H1 (cell line): ENCODE data around the gene STARD3. TPM values are rescaled to one million over a fixed set of nuclear protein-coding genes. Genes with fewer than 3 reads are reported as not detected.
A peak's percentile ranks its signal among the peaks of the same experiment; 100 is the strongest.

Experiments used
- CTCF ChIA-PET: fragments of 300-600 bp; sonication (Branson Sonifier 250); formaldehyde crosslinking; loops from one replicate; lab custom pipeline; 2021; ENCODE audit not compliant: partially characterized antibody; lab: Charles Lee
- POLR2A ChIA-PET: fragments of 300-600 bp; sonication (Branson Sonifier 250); formaldehyde crosslinking; loops from one replicate; lab custom pipeline; 2021; ENCODE audit warnings: inconsistent platforms; ENCODE audit not compliant: partially characterized antibody; lab: Charles Lee
- DNase-seq, 2 experiments: peaks; one replicate each; pipeline versions ENCODE4 v3.0.0 to v3.0.0-alpha.2; 2010 to 2022; ENCODE audit warnings: low spot score in 2 of 2, low read depth in 1 of 2, mixed read lengths in 1 of 2
- FAIRE-seq: peaks from 2 replicates; lab custom pipeline; 2011; peaks lifted over from hg19 to GRCh38; lab: Jason Lieb, UNC
- H2AFZ ChIP-seq: 2 replicates; pipeline ENCODE4 v1.8.1; 2012; ENCODE audit warnings: low read length, inconsistent platforms
- H2AK5ac ChIP-seq: 2 replicates; pipeline ENCODE4 v1.6.1; 2013; ENCODE audit warnings: low read depth, low read length
- H2BK120ac ChIP-seq: replicated peaks from 2 replicates; pipeline ENCODE3; 2013; ENCODE audit warnings: low read depth, low read length, inconsistent platforms
- H2BK12ac ChIP-seq: 2 replicates; pipeline ENCODE4 v1.6.1; 2013; ENCODE audit warnings: low read depth, low read length
- H2BK15ac ChIP-seq: 2 replicates; pipeline ENCODE4 v1.6.1; 2013; ENCODE audit warnings: low read length
- H2BK20ac ChIP-seq: 2 replicates; pipeline ENCODE4 v1.6.1; 2013; ENCODE audit warnings: low read length
- H2BK5ac ChIP-seq: 2 replicates; pipeline ENCODE4 v1.6.1; 2013; ENCODE audit warnings: low read depth, low read length
- H3K14ac ChIP-seq: 2 replicates; pipeline ENCODE4 v1.6.1; 2013; ENCODE audit warnings: inconsistent platforms; ENCODE audit not compliant: insufficient read length
- H3K18ac ChIP-seq: 2 replicates; pipeline ENCODE4 v1.6.1; 2013; ENCODE audit warnings: low read length; ENCODE audit errors: extremely low read depth
- H3K23ac ChIP-seq: 2 replicates; pipeline ENCODE4 v1.6.1; 2013; ENCODE audit warnings: inconsistent platforms; ENCODE audit not compliant: insufficient read length
- H3K23me2 ChIP-seq: 2 replicates; pipeline ENCODE4 v1.6.1; 2013; ENCODE audit warnings: low read depth, low read length
- H3K27ac ChIP-seq: 2 replicates; pipeline ENCODE4 v1.6.1; 2011; ENCODE audit warnings: low read depth, low read length, inconsistent platforms
- H3K27me3 ChIP-seq, 4 experiments: replicated peaks in 1 of 4; 1 replicate in 1 of 4; 2 replicates in 3 of 4; pipeline versions ENCODE4 v1.6.1 to v1.8.1; 2011 to 2013; ENCODE audit warnings: low read length in 3 of 4, mild to moderate bottlenecking in 3 of 4, inconsistent platforms in 2 of 4, mixed read lengths in 2 of 4, moderate library complexity in 1 of 4; ENCODE audit not compliant: control insufficient read depth in 3 of 4, insufficient read depth in 3 of 4; ENCODE audit errors: extremely low read depth in 1 of 4
- H3K36me3 ChIP-seq, 4 experiments: 2 replicates each; pipeline versions ENCODE4 v1.6.1 to v1.8.1; 2011 to 2013; ENCODE audit warnings: mild to moderate bottlenecking in 4 of 4, low read length in 3 of 4, moderate library complexity in 2 of 4, control low read depth in 1 of 4, inconsistent platforms in 1 of 4; ENCODE audit not compliant: insufficient read depth in 4 of 4, control insufficient read depth in 2 of 4
- H3K4ac ChIP-seq: replicated peaks from 2 replicates; pipeline ENCODE3; 2013; ENCODE audit warnings: low read length, low read depth, mixed read lengths, inconsistent platforms; ENCODE audit not compliant: insufficient read length
- H3K4me1 ChIP-seq, 4 experiments: replicated peaks in 1 of 4; 1 replicate in 1 of 4; 2 replicates in 3 of 4; pipeline versions ENCODE4 v1.6.1 to v1.8.1; 2011 to 2013; ENCODE audit warnings: low read length in 3 of 4, inconsistent platforms in 2 of 4, mixed read lengths in 1 of 4; ENCODE audit not compliant: insufficient read depth in 4 of 4, control insufficient read depth in 3 of 4
- H3K4me2 ChIP-seq, 2 experiments: 2 replicates each; pipeline versions ENCODE4 v1.6.1 to v1.8.1; 2011 to 2013; ENCODE audit warnings: low read depth in 2 of 2, low read length in 2 of 2, control low read depth in 1 of 2, inconsistent platforms in 1 of 2, mild to moderate bottlenecking in 1 of 2; ENCODE audit not compliant: insufficient read depth in 1 of 2
- H3K4me3 ChIP-seq, 4 experiments: fragments of 200-600, 300-600 bp in 1 of 4; sonication (generic), shearing (Covaris generic), sonication (Bioruptor Twin) in 1 of 4; 2 replicates each; pipeline versions ENCODE4 v1.5.1 to v1.8.1; 2011 to 2016; ENCODE audit warnings: low read length in 4 of 4, low read depth in 3 of 4, control low read depth in 2 of 4, inconsistent platforms in 2 of 4, mild to moderate bottlenecking in 2 of 4, mixed read lengths in 1 of 4, moderate library complexity in 1 of 4; ENCODE audit not compliant: insufficient read depth in 2 of 4; ENCODE audit errors: extremely low read depth in 1 of 4
- H3K56ac ChIP-seq: replicated peaks from 2 replicates; pipeline ENCODE3; 2013; ENCODE audit warnings: low read depth, mild to moderate bottlenecking, mixed read lengths, low read length, inconsistent platforms; ENCODE audit not compliant: insufficient read length
- H3K79me1 ChIP-seq: 2 replicates; pipeline ENCODE4 v1.6.1; 2013; ENCODE audit warnings: low read depth, low read length, control low read depth
- H3K79me2 ChIP-seq, 2 experiments: 2 replicates each; pipeline versions ENCODE4 v1.6.1 to v1.8.1; 2012 to 2013; ENCODE audit warnings: low read length in 2 of 2, mild to moderate bottlenecking in 2 of 2, inconsistent platforms in 1 of 2; ENCODE audit not compliant: insufficient read depth in 2 of 2, control insufficient read depth in 1 of 2
- H3K9ac ChIP-seq, 4 experiments: replicated peaks in 1 of 4; 1 replicate in 1 of 4; 2 replicates in 3 of 4; pipeline versions ENCODE4 v1.6.1 to v1.8.1; 2011 to 2013; ENCODE audit warnings: low read depth in 3 of 4, low read length in 3 of 4, control low read depth in 2 of 4, mild to moderate bottlenecking in 2 of 4, moderate library complexity in 2 of 4, inconsistent platforms in 1 of 4; ENCODE audit errors: extremely low read depth in 1 of 4
- H3K9me3 ChIP-seq, 2 experiments: 2 replicates each; pipeline versions ENCODE4 v1.6.1 to v1.8.1; 2012 to 2013; ENCODE audit warnings: mild to moderate bottlenecking in 2 of 2, moderate library complexity in 2 of 2, control low read depth in 1 of 2, inconsistent platforms in 1 of 2, low read depth in 1 of 2, low read length in 1 of 2, mixed read lengths in 1 of 2; ENCODE audit not compliant: insufficient read depth in 2 of 2
- H4K20me1 ChIP-seq, 2 experiments: replicated peaks in 1 of 2; 2 replicates each; pipeline versions ENCODE3 to v1.8.1; 2011 to 2013; ENCODE audit warnings: inconsistent platforms in 2 of 2, low read length in 2 of 2, mild to moderate bottlenecking in 1 of 2; ENCODE audit not compliant: insufficient read depth in 2 of 2, control insufficient read depth in 1 of 2
- H4K5ac ChIP-seq: 2 replicates; pipeline ENCODE4 v1.6.1; 2013; ENCODE audit warnings: low read length, low read depth, mixed read lengths, inconsistent platforms; ENCODE audit not compliant: insufficient read length
- H4K8ac ChIP-seq: 2 replicates; pipeline ENCODE4 v1.8.0; 2013; ENCODE audit warnings: mild to moderate bottlenecking, moderate library complexity, low read length, inconsistent platforms; ENCODE audit not compliant: insufficient read depth; ENCODE audit errors: extremely low read depth
- H4K91ac ChIP-seq: replicated peaks from 2 replicates; pipeline ENCODE3; 2013; ENCODE audit warnings: low read length, mixed read lengths, inconsistent platforms; ENCODE audit not compliant: insufficient read length
- ASH2L ChIP-seq: fragments of 200-600, 300-600 bp; sonication (generic); IDR thresholded peaks from one replicate; pipeline ENCODE4 v1.7.1; 2017; ENCODE audit warnings: low read length
- CEBPB ChIP-seq: IDR thresholded peaks from 2 replicates; pipeline ENCODE4 v1.6.1; 2012; ENCODE audit warnings: low read depth, low read length
- KDM4A ChIP-seq: IDR thresholded peaks from one replicate; pipeline ENCODE4 v1.7.1; 2012; ENCODE audit warnings: low read depth, mild to moderate bottlenecking, moderate library complexity, low read length, inconsistent platforms; ENCODE audit not compliant: severe bottlenecking
- NANOG ChIP-seq: IDR thresholded peaks from 2 replicates; pipeline ENCODE4 v1.6.1; 2011; ENCODE audit warnings: low read length, low read depth, mild to moderate bottlenecking, inconsistent platforms; ENCODE audit not compliant: insufficient read depth, poor library complexity, severe bottlenecking
- POLR2AphosphoS5 ChIP-seq: IDR thresholded peaks from 2 replicates; pipeline ENCODE4 v1.6.1; 2011; ENCODE audit warnings: low read depth, low read length
- RBBP5 ChIP-seq: IDR thresholded peaks from 2 replicates; pipeline ENCODE4 v1.7.1; 2012; ENCODE audit warnings: low read depth, mild to moderate bottlenecking, inconsistent platforms, low read length, moderate library complexity, borderline replicate concordance
- SAP30 ChIP-seq: fragments of 300-600 bp; sonication (generic); IDR thresholded peaks from 2 replicates; pipeline ENCODE4 v1.7.1; 2012; ENCODE audit warnings: low read length, moderate library complexity, mild to moderate bottlenecking, inconsistent platforms; ENCODE audit not compliant: insufficient read depth, insufficient replicate concordance
- SP1 ChIP-seq: IDR thresholded peaks from 2 replicates; pipeline ENCODE4 v1.6.1; 2011; ENCODE audit warnings: low read depth, low read length
- SRF ChIP-seq: IDR thresholded peaks from 2 replicates; pipeline ENCODE4 v1.6.1; 2011; ENCODE audit warnings: mild to moderate bottlenecking, low read depth, low read length, moderate library complexity
- TBP ChIP-seq: IDR thresholded peaks from 2 replicates; pipeline ENCODE4 v1.6.1; 2011; ENCODE audit warnings: low read depth, low read length, improper control_type of control experiment
- TCF12 ChIP-seq: IDR thresholded peaks from 2 replicates; pipeline ENCODE4 v1.6.1; 2011; ENCODE audit warnings: low read depth, mild to moderate bottlenecking, low read length
- WGBS, 2 experiments: shearing (Covaris generic) in 1 of 2; methylation state at CpG; one replicate each; pipeline versions ENCODE4 v1.1.6 to v1.1.7; 2013 to 2015; ENCODE audit warnings: low lambda C conversion rate in 2 of 2, mixed read lengths in 2 of 2, inconsistent platforms in 1 of 2, low coverage in 1 of 2, missing lambda C conversion rate in 1 of 2; ENCODE audit not compliant: insufficient replicate concordance in 2 of 2, insufficient coverage in 1 of 2, insufficient read length in 1 of 2; ENCODE audit errors: extremely low coverage in 1 of 2, missing lambda C conversion rate in 1 of 2; 5-methylcytosine and 5-hydroxymethylcytosine counted together
- polyA plus RNA-seq, 7 experiments: library from polyadenylated mRNA; depleted of rRNA in 3 of 7; stranded (reverse) in 5 of 7; unstranded in 2 of 7; fragments of >200 nt in 5 of 7; fragments of 200-250 nt in 2 of 7; gene quantifications; 1 replicate in 5 of 7; 2 replicates in 1 of 7; 4 replicates in 1 of 7; pipeline versions ENCODE4 v1.2.1 to v1.2.3, GENCODE V29; 2011 to 2013; ENCODE audit warnings: missing spikeins in 2 of 7, mixed read lengths in 2 of 7
- total RNA-seq: library from RNA; stranded (reverse); fragmentation: NEBNext Ultra II Directional; extraction: Animal tissue kit (Norgen Biotek cat#: 25700); gene quantifications from 2 replicates; pipeline ENCODE4 v1.2.1, GENCODE V29; 2021

STARD3 gene
- total and polyA plus RNA-seq, 2 of the 8 experiments (the other 6 are each of a cell fraction or from before 2014, with no cell fraction given), result 47.6 to 80.3 TPM

DNA sequence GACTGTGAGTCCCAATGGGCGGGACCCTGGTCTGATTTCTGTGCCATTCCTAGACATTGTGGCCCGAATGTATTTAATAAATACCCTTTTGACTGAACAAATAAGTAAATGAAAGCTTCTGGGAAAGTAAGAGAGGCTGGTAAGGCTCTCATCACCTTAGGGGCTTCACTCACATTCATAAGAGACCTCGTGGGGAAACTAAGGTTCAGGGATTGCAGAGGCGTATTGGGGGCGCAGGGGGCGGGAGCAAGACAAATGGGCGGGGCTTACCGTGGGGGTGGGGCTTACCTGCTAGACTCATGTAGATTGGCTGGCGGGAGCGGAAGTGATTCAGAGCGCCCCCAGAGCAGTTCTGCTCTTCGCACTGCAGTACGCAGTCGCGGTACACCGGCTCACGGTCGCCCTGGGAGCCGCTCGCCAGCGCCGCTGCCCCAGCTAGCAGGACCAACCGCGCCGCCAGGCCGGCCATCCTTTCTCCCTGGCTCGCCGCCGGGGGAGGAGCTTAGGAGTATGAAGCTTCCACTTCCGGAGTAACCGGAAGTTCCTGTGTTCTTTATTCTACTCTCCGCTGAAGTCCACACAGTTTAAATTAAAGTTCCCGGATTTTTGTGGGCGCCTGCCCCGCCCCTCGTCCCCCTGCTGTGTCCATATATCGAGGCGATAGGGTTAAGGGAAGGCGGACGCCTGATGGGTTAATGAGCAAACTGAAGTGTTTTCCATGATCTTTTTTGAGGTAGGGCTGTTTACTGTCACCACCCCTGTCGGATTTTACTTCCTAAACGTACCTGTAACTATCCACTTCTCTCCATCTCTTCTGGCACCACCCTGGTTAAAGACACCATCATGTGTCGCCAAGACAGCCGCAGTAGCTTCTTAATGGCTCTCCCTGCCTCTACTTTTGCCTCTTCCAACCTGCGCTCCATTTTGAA is 50.9 kb downstream of the STARD3 start, which contains the start of gene PGAP3:
Gene PGAP3, minus strand, starts transcription at position 512 of the 929 bp plus-strand sequence. Its CDS starts 43 bp downstream, at position 469.
- peak within 1 kb of the TSS; percentile 99 for H2BK120ac ChIP-seq
- peak within 1 kb of the TSS; percentile 97 for H4K91ac ChIP-seq
- H3K36me3 ChIP-seq, result peaks cover 0 to 3% (median 0%) of the 10 kb centered on the region in 4 experiments; a peak in 1 of 8 replicates
- H3K18ac ChIP-seq, result peak within 1 kb of the TSS; percentile 100
- H3K9ac ChIP-seq, result peak within 1 kb of the TSS; percentile 85 to 89 (median 87)
- H3K27ac ChIP-seq, result peak within 1 kb of the TSS; percentile 97
- H3K4me2 ChIP-seq, result peak within 1 kb of the TSS; percentile 93 to 98
- 5 to 100% methylated on average over 1 to 31 of the region's 45 CpGs for WGBS, 2 experiments
- H3K79me2 ChIP-seq, result peaks cover 0 to 4% of the 10 kb centered on the region in 2 experiments; a peak in 1 of 4 replicates
- H2AFZ ChIP-seq, result no peak within 1 kb of the TSS; the same call in 1 of the 2 replicates
- H3K14ac ChIP-seq, result peak within 1 kb of the TSS; percentile 6
- peak within 1 kb of the TSS; percentile 99 for H2BK5ac ChIP-seq
- H3K4ac ChIP-seq, result peak within 1 kb of the TSS; percentile 99
- H4K5ac ChIP-seq, result peak within 1 kb of the TSS; percentile 96
- peak within 1 kb of the TSS; percentile 82 for H2BK20ac ChIP-seq
- H4K8ac ChIP-seq, result peak within 1 kb of the TSS; percentile 100
- peak; percentile 85 to 91 for DNase-seq
- ChIA-PET CTCF (interaction anchor here (0.6 to 52.4 kb wide), 10 partner anchors 12 to 231 kb away, joined by 3 to 1885 read pairs (median 6); partner anchors contain the start of genes ERBB2, MIEN1, PNMT and PPP1R1B), POLR2A (interaction anchor here (1.0 to 38.1 kb wide), 18 partner anchors 3 to 69 kb away, joined by 3 to 708 read pairs (median 5); partner anchors contain the start of genes ERBB2, MIEN1, PGAP3 and PNMT)
- H3K9me3 ChIP-seq, result no peaks in the 10 kb centered on the region
- peak within 1 kb of the TSS; percentile 58 for H2AK5ac ChIP-seq
- H3K79me1 ChIP-seq, result 0 out of 2 replicates have a peak, but pooled peaks cover 2% of the 10 kb centered on the region
- FAIRE-seq, result no peak
- peak within 1 kb of the TSS; percentile 94 for H3K56ac ChIP-seq
- H4K20me1 ChIP-seq, result no peaks in the 10 kb centered on the region
- no peaks in the 10 kb centered on the region for H3K27me3 ChIP-seq
- H2BK12ac ChIP-seq, result peak within 1 kb of the TSS; percentile 95
- H3K23ac ChIP-seq, result peak within 1 kb of the TSS; percentile 57
- peak within 1 kb of the TSS; percentile 75 to 84 (median 80) for H3K4me3 ChIP-seq
- H2BK15ac ChIP-seq, result 0 out of 2 replicates have a peak within 1 kb of the TSS, but pooled peaks have one; percentile 61
- peaks cover 0 to 13% (median 3%) of the 10 kb centered on the region in 4 experiments for H3K4me1 ChIP-seq
- H3K23me2 ChIP-seq, result peaks cover 12% of the 10 kb centered on the region
- TF ChIP-seq TBP (peak; percentile 81), SRF (no peak), SP1 (peak; percentile 69; the same call in 1 of the 2 replicates), KDM4A (peak; percentile 54), ASH2L (peak; percentile 37), RBBP5 (peak; percentile 46; the same call in 1 of the 2 replicates), SAP30 (peak; percentile 70), POLR2AphosphoS5 (peak; percentile 87), NANOG (peak; percentile 95), TCF12 (no peak), CEBPB (no peak)
